Naive B cell (primary cell): ENCODE data around the gene CASTOR2. TPM values are rescaled to one million over a fixed set of nuclear protein-coding genes. Genes with fewer than 3 reads are reported as not detected.
A peak's percentile ranks its signal among the peaks of the same experiment; 100 is the strongest.
"Not testable (repeated sequence)": the region's sequence is repeated elsewhere in the genome, so short reads cannot be mapped to it uniquely, and the experiment has no call there.

Source experiments
- ATAC-seq, 2 donors: fragments of 150-1000 bp; cut with Tn5 transposase; 2 replicates each; pipeline ENCODE4 v1.10.0; 2021; ENCODE audit warnings: low read depth in 2 of 2, mild to moderate bottlenecking in 2 of 2, moderate library complexity in 2 of 2
- DNase-seq: peaks from one replicate; pipeline ENCODE4 v3.0.0; 2022
- H3K27ac Mint-ChIP-seq, 6 donors: one replicate each; pipeline ENCODE4 v1.8.0; 2020 to 2022; ENCODE audit warnings: mild to moderate bottlenecking in 6 of 6, mixed read lengths in 6 of 6, moderate library complexity in 5 of 6, inconsistent platforms in 2 of 6
- H3K27me3 Mint-ChIP-seq, 3 donors: one replicate each; pipeline ENCODE4 v1.8.0; 2021 to 2022; ENCODE audit warnings: mixed read lengths in 3 of 3, mild to moderate bottlenecking in 1 of 3
- H3K36me3 Mint-ChIP-seq, 2 donors: one replicate each; pipeline ENCODE4 v1.8.0; 2020 to 2022; ENCODE audit warnings: mixed read lengths in 2 of 2, inconsistent platforms in 1 of 2, mild to moderate bottlenecking in 1 of 2
- H3K4me1 Mint-ChIP-seq, 3 donors: one replicate each; pipeline ENCODE4 v1.8.0; 2020 to 2022; ENCODE audit warnings: mixed read lengths in 3 of 3, inconsistent platforms in 1 of 3, mild to moderate bottlenecking in 1 of 3, moderate library complexity in 1 of 3
- H3K4me3 Mint-ChIP-seq, 8 donors: one replicate each; pipeline ENCODE4 v1.8.0; 2020 to 2022; ENCODE audit warnings: mild to moderate bottlenecking in 8 of 8, mixed read lengths in 8 of 8, moderate library complexity in 8 of 8, inconsistent platforms in 2 of 8
- H3K9me3 Mint-ChIP-seq, 7 donors: one replicate each; pipeline ENCODE4 v1.8.0; 2020 to 2022; ENCODE audit warnings: mixed read lengths in 7 of 7, mild to moderate bottlenecking in 5 of 7, inconsistent platforms in 2 of 7, moderate library complexity in 1 of 7
- polyA plus RNA-seq, 6 donors: library from polyadenylated mRNA; unstranded; fragments of 300-500 nt; fragmentation: Illumina TruSeq; gene quantifications; one replicate each; pipeline ENCODE4 v1.2.3, GENCODE V29; 2021; ENCODE audit warnings: low read depth in 6 of 6

Gene CASTOR2
- polyA plus RNA-seq, 6 donors from 2014 or later, result 0.22 to 0.81 (median 0.40) TPM; not detected in 1

DNA sequence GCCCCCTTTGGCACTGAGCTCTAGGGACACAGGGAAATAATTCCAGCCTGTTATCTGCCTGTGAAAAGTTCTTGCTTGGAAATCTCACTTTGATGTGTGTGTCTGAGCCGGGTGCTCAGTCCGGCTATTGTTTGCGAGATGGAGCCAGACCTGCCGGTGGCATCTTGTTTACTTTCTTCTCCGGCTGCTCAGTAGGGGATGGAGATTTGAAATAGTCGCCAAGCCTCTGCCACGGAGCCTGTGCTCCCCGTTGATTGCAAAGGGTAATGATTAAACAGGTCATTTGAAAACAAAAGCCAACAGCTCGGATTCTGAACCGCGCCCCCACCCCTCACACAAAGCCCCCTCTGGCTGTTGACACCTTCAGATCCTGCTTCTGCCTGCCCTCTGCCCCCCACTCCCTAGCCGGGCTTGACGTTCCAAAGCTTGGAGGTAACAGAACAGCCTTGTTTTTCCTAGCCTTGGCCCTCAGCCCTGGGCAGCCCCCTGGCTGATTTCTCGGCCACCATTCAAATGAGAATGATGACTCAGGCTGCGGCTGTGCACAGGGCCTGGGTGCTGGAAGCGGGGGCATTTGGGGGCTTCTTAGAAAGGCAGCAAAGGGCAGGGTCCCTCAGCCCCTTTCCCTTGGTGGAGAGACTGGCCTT is 1.8 kb downstream of the CASTOR2 start:
- not testable (repeated sequence) for H3K4me3 Mint-ChIP-seq, H3K36me3 Mint-ChIP-seq, H3K27me3 Mint-ChIP-seq, H3K27ac Mint-ChIP-seq, H3K9me3 Mint-ChIP-seq, H3K4me1 Mint-ChIP-seq, ATAC-seq, DNase-seq

DNA sequence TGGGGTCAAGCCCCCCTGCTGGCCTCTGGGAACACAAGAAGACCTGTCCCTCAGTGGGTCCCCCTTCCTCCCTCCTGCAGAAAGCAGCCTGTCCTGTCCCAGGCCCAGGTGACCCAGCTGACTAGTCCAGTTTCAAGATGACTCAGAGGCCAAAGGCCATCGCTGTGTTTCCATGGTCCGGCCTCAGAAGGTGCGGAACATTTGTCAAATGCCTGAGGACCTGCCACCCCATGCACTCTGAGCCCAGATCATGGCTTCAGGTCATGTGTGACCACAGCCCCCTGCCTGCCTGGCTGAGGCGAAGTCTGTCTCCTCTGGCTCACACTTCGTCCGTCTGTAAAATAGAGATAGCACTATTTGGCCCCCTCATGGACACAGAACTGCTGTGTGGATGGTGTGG is 2.4 kb downstream of the CASTOR2 start:
- DNase-seq, H3K36me3 Mint-ChIP-seq, H3K27me3 Mint-ChIP-seq, ATAC-seq, H3K4me1 Mint-ChIP-seq, H3K9me3 Mint-ChIP-seq, H3K27ac Mint-ChIP-seq: not testable (repeated sequence)
- H3K4me3 Mint-ChIP-seq, result peak overlapping the region in 1 of 8 donors; percentile 29

DNA sequence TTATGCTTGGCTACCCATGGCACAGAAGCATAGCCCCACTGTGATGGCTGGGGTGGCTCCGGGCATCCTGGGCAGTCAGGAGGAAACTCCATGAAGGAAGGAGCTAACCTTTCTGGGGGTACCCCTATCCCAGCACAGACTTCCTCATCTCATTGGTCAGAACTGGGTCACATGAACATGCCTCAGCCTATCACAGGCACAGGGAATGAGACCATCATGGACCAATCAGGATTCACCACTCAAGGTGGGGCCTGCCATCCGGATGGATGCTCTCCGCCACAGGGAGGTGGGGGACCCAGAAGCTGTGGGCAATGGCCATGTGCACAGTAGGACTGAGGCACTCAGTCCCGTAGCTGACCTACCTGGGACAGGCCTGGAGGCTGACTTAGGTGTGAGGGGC is 6.9 kb downstream of the CASTOR2 start:
- not testable (repeated sequence) for H3K9me3 Mint-ChIP-seq, H3K27ac Mint-ChIP-seq, H3K4me1 Mint-ChIP-seq, DNase-seq, H3K27me3 Mint-ChIP-seq, H3K4me3 Mint-ChIP-seq, ATAC-seq, H3K36me3 Mint-ChIP-seq

DNA sequence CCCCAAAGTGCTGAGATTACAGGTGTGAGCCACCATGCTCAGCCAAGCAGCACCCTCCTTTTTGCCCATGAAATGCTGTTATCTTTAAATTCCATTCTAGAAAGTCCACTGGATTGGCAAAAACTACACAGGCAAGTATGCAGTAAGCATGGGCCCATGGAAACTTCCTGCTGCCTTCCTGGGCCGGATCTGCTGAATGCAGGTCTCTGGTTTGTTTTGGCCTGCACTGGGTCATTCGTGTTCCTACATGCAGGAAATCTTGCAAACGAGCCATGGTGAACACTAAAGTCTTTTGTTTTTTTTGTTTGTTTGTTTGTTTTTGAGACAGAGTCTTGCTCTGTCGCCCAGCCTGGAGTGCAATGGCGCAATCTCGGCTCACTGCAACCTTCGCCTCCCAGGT is 7.9 kb downstream of the CASTOR2 start:
- not testable (repeated sequence) for H3K27me3 Mint-ChIP-seq, H3K9me3 Mint-ChIP-seq

DNA sequence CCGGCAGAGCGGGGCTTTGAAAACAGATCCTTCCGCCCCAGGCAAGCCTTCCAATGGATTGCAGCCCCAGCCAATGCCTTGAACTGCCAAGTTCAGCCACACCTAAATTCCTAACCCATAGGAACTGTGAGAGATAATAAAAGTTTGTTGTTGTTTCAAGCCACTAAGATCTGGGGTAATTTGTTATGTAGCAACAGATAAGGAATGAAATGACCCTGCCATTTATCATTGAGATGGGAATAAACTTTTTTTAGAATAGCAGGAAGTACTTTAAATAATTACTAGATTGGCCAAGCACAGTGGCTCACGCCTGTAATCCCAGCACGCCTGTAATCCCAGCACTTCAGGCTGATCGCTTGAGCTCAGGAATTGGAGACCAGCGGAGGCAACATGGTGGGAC is 11.5 kb downstream of the CASTOR2 start:
- not testable (repeated sequence) for ATAC-seq, H3K27me3 Mint-ChIP-seq, H3K9me3 Mint-ChIP-seq, H3K36me3 Mint-ChIP-seq, H3K27ac Mint-ChIP-seq, H3K4me3 Mint-ChIP-seq, DNase-seq, H3K4me1 Mint-ChIP-seq

More for the DNA sequence above, 7.9 kb downstream of the CASTOR2 start:
- H3K4me1 Mint-ChIP-seq, H3K27ac Mint-ChIP-seq, H3K4me3 Mint-ChIP-seq, ATAC-seq, H3K36me3 Mint-ChIP-seq, DNase-seq: not testable (repeated sequence)

DNA sequence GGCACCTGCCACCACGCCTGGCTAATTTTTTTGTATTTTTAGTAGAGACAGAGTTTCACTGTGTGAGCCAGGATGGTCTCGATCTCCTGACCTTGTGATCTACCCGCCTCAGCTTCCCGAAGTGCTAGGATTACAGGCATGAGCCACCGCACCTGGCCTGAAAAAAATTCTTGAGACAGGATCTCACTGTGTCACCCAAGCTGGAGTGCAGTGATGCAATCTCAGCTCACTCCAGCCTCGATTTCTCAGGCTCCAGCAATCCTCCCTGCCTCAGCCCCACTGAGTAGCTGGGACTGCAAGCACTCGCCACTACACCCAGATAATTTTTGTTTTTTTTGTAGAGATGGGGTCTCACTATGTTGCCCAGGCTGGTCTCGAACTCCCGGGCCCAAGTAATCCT is 13.0 kb downstream of the CASTOR2 start:
- not testable (repeated sequence) for H3K4me1 Mint-ChIP-seq, DNase-seq, H3K9me3 Mint-ChIP-seq, H3K4me3 Mint-ChIP-seq, H3K36me3 Mint-ChIP-seq, H3K27ac Mint-ChIP-seq, ATAC-seq, H3K27me3 Mint-ChIP-seq

GRCh38 chr7:74988436-74988835 is 23.9 kb downstream of the CASTOR2 start:
- H3K27me3 Mint-ChIP-seq, H3K4me3 Mint-ChIP-seq, DNase-seq, H3K4me1 Mint-ChIP-seq, H3K9me3 Mint-ChIP-seq, H3K27ac Mint-ChIP-seq, H3K36me3 Mint-ChIP-seq, ATAC-seq: not testable (repeated sequence)

DNA sequence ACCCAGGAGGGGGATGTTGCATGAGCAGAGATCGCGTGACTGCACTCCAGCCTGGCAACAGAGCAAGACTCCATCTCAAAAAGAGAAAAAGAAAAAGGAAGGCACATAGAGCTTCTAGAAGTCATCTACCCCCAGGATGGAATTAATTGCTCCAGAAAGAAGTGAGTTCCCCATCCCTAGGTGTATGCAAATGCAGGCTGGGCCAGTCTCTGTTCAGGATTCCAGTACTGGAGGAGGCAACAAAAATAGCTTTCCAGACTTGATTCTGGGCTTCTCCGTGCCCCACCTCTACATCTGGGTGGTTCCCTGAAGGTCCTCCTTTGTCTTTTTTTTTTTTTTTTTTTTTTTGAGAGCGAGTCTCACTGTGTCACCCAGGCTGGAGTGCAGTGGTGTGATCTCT is 28.6 kb downstream of the CASTOR2 start:
- Mint-ChIP-seq H3K27me3 (no peaks in the 10 kb centered on the region), H3K36me3 (no peaks in the 10 kb centered on the region), H3K4me1 (peaks cover 0 to 4% (median 0%) of the 10 kb centered on the region in 3 donors), H3K4me3 (no peak overlapping the region), H3K9me3 (peaks cover 0 to 2% (median 0%) of the 10 kb centered on the region in 7 donors), H3K27ac (no peak overlapping the region)
- no peak for ATAC-seq
- DNase-seq, result no peak

- not testable (repeated sequence) for H3K36me3 Mint-ChIP-seq, H3K9me3 Mint-ChIP-seq, H3K27ac Mint-ChIP-seq, H3K27me3 Mint-ChIP-seq, H3K4me1 Mint-ChIP-seq, ATAC-seq, DNase-seq
- peak overlapping the region in 1 of 8 donors; percentile 71 for H3K4me3 Mint-ChIP-seq
Measured at GRCh38 chr7:74994869-74995543, 30.5 kb downstream of the CASTOR2 start.

DNA sequence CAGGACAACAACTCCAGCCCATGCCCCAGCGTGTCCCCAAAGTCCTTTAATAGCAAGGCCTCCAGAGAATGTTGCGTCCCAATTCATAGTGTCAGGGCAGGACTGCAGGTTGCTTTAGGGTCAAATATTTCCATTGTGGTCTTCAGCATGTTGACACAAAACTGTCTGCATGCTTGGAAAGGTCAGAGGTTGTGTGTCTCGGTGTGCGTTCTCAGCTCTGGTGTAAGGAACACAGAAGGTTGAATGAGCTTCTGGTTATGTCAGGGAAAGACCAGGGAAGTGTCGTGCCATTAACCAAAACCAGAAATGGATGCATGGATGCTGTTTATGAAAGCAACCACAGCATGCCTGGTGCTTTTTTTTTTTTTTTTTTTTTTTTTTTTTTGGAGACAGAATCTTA is 31.9 kb downstream of the CASTOR2 start:
- DNase-seq, H3K36me3 Mint-ChIP-seq, ATAC-seq, H3K4me1 Mint-ChIP-seq, H3K4me3 Mint-ChIP-seq, H3K27me3 Mint-ChIP-seq, H3K9me3 Mint-ChIP-seq: not testable (repeated sequence)
- H3K27ac Mint-ChIP-seq, result peak overlapping the region in 1 of 6 donors; percentile 52

GRCh38 chr7:74997811-74998210 is 33.3 kb downstream of the CASTOR2 start:
- not testable (repeated sequence) for DNase-seq, H3K4me1 Mint-ChIP-seq, ATAC-seq, H3K4me3 Mint-ChIP-seq, H3K36me3 Mint-ChIP-seq, H3K27me3 Mint-ChIP-seq, H3K9me3 Mint-ChIP-seq
- peak overlapping the region in 2 of 6 donors; percentile 51 to 75 for H3K27ac Mint-ChIP-seq

GRCh38 chr7:75001356-75001755 is 36.9 kb downstream of the CASTOR2 start:
- H3K27me3 Mint-ChIP-seq, DNase-seq, H3K4me3 Mint-ChIP-seq: not testable (repeated sequence)

DNA sequence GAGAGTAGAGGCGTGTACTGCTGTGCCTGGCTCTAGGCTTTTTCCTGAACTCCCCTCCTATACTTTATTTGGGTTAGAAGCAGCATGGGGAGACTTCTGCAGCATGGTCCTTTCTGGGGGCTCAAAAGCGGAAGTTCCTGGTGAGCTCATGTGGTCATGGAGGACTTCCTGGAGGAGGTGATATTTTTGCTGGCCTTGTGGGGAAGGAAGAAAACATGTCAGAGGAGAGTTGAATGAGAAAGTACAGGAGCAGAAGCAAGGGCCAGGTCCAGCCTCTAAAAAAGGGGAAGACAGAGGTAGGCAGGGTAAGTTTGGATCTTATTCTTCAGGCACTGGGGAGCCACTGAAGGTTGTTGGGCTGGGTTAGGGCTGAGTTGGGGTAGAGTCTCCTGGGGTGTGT is 45.5 kb downstream of the CASTOR2 start:
- Mint-ChIP-seq H3K27ac (no peak overlapping the region), H3K4me1 (peaks cover 0 to 3% (median 0%) of the 10 kb centered on the region in 3 donors), H3K36me3 (no peaks in the 10 kb centered on the region), H3K9me3 (no peaks in the 10 kb centered on the region), H3K4me3 (peak overlapping the region in 1 of 8 donors; percentile 9), H3K27me3 (no peaks in the 10 kb centered on the region)
- DNase-seq (no peak), ATAC-seq (no peak)

More at GRCh38 chr7:75001356-75001755, 36.9 kb downstream of the CASTOR2 start:
- ATAC-seq, H3K27ac Mint-ChIP-seq, H3K36me3 Mint-ChIP-seq, H3K9me3 Mint-ChIP-seq, H3K4me1 Mint-ChIP-seq: not testable (repeated sequence)

GRCh38 chr7:75017832-75018231 is 53.3 kb downstream of the CASTOR2 start:
- no peak overlapping the region for H3K4me3 Mint-ChIP-seq
- H3K27me3 Mint-ChIP-seq, result no peaks in the 10 kb centered on the region
- ATAC-seq (no peak), DNase-seq (no peak)
- no peak overlapping the region for H3K27ac Mint-ChIP-seq
- H3K36me3 Mint-ChIP-seq, result no peaks in the 10 kb centered on the region
- H3K9me3 Mint-ChIP-seq, result no peaks in the 10 kb centered on the region
- H3K4me1 Mint-ChIP-seq, result no peaks in the 10 kb centered on the region
